KMS-11 (cell line): ENCODE results near the gene PLAAT3.

Experiments used
- H2AFZ ChIP-seq: fragments of 200-600 bp; sonication (generic); 2 replicates; pipeline ENCODE4 v1.6.1; 2016; ENCODE audit warnings: antibody characterized with exemption, mixed run types, low read depth
- H3K27ac ChIP-seq: fragments of 200-600 bp; sonication (generic); 2 replicates; pipeline ENCODE4 v1.6.1; 2016; ENCODE audit warnings: mild to moderate bottlenecking, mixed run types
- H3K27me3 ChIP-seq: fragments of 200-600 bp; sonication (generic); 2 replicates; pipeline ENCODE4 v1.6.1; 2017; ENCODE audit warnings: mild to moderate bottlenecking, low read depth, mixed run types, moderate library complexity; ENCODE audit not compliant: insufficient read depth
- H3K36me3 ChIP-seq: fragments of 200-600 bp; sonication (generic); 2 replicates; pipeline ENCODE4 v1.6.1; 2017; ENCODE audit warnings: mild to moderate bottlenecking, mixed run types; ENCODE audit not compliant: insufficient read depth
- H3K4me1 ChIP-seq: fragments of 200-600 bp; sonication (generic); 2 replicates; pipeline ENCODE4 v1.6.1; 2016; ENCODE audit warnings: mild to moderate bottlenecking, low read depth, mixed run types; ENCODE audit not compliant: poor library complexity, severe bottlenecking
- H3K4me2 ChIP-seq: fragments of 200-600 bp; sonication (generic); 2 replicates; pipeline ENCODE4 v1.7.0; 2016; ENCODE audit warnings: mild to moderate bottlenecking, mixed run types
- H3K4me3 ChIP-seq: fragments of 200-600 bp; sonication (generic); IDR thresholded peaks from 2 replicates; pipeline ENCODE4 v1.6.1; 2017; ENCODE audit warnings: low read depth, low read length, mixed read lengths; ENCODE audit not compliant: insufficient read depth
- H3K79me2 ChIP-seq: fragments of 200-600 bp; sonication (generic); 2 replicates; pipeline ENCODE4 v1.6.1; 2016; ENCODE audit warnings: low read depth, mixed run types; ENCODE audit not compliant: insufficient read depth
- H3K9ac ChIP-seq: fragments of 200-600 bp; sonication (generic); 2 replicates; pipeline ENCODE4 v1.6.1; 2016; ENCODE audit warnings: mild to moderate bottlenecking, mixed run types
- H4K20me1 ChIP-seq: fragments of 200-600 bp; sonication (generic); 2 replicates; pipeline ENCODE4 v1.6.1; 2016; ENCODE audit warnings: mild to moderate bottlenecking, mixed run types; ENCODE audit not compliant: insufficient read depth
- TF ChIP-seq, protein P1 (sequence below): fragments of 200-600 bp; sonication (generic); conservative IDR thresholded peaks from 2 replicates; pipeline ENCODE4 v1.6.1; 2017; ENCODE audit warnings: low read depth, mild to moderate bottlenecking, antibody characterized with exemption, low read length, moderate library complexity, mixed read lengths

The PLAAT3 gene

DNA sequence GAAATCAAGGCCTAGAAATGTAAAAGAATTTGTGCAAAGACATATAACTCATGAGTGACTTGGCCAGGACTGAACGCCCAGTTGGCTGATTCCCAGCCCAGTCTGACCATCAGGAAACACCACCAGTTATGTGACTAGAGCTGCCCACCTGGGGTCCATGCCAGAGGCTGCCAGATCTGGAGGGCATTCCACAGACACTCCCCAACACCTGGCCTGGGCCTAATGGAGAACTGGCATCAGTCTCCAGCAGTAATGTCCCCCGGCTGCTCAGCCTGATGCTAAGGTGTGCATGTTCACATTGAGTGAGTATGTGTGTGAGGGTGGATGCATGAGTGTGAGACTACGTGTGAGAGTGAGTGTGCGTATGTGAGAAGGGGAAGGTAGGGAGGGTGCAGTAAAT lies 15.7 kb downstream of the PLAAT3 start:
- peaks cover 6% of the 10 kb centered on the region for H3K4me1 ChIP-seq
- no peak overlapping the region for H2AFZ ChIP-seq
- H3K36me3 ChIP-seq = no peaks in the 10 kb centered on the region
- no peak overlapping the region for H3K4me3 ChIP-seq
- no peaks in the 10 kb centered on the region for H4K20me1 ChIP-seq
- no peak overlapping the region for H3K9ac ChIP-seq
- H3K79me2 ChIP-seq = no peaks in the 10 kb centered on the region
- H3K27me3 ChIP-seq = no peaks in the 10 kb centered on the region
- H3K27ac ChIP-seq = no peak overlapping the region
- no peak overlapping the region for H3K4me2 ChIP-seq
- TF ChIP-seq, protein P1, sequence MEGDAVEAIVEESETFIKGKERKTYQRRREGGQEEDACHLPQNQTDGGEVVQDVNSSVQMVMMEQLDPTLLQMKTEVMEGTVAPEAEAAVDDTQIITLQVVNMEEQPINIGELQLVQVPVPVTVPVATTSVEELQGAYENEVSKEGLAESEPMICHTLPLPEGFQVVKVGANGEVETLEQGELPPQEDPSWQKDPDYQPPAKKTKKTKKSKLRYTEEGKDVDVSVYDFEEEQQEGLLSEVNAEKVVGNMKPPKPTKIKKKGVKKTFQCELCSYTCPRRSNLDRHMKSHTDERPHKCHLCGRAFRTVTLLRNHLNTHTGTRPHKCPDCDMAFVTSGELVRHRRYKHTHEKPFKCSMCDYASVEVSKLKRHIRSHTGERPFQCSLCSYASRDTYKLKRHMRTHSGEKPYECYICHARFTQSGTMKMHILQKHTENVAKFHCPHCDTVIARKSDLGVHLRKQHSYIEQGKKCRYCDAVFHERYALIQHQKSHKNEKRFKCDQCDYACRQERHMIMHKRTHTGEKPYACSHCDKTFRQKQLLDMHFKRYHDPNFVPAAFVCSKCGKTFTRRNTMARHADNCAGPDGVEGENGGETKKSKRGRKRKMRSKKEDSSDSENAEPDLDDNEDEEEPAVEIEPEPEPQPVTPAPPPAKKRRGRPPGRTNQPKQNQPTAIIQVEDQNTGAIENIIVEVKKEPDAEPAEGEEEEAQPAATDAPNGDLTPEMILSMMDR = no peak

DNA sequence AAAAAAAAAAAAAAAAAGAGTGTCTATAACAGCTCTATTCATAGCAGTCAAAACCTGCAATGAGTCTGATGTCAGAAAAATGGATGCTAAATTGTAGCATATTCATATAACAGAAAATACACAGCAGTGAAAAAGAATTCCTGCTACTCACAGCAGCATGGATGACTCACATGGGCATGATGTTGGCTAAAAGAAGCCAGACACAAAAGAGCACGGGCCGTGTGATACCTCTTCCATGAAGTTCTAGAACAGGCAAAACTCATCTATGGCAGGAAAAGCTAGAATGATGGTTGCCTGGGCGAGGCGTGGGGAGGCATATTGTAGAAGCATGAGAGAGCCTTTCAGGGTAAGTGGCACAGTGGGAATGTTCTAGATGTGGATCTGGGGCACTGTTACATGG lies 18.9 kb downstream of the PLAAT3 start:
- H3K4me1 ChIP-seq = no peaks in the 10 kb centered on the region
- H3K27me3 ChIP-seq = no peaks in the 10 kb centered on the region
- no peak overlapping the region for H3K4me3 ChIP-seq
- H3K79me2 ChIP-seq = no peaks in the 10 kb centered on the region
- TF ChIP-seq, protein P1 = no peak
- no peaks in the 10 kb centered on the region for H4K20me1 ChIP-seq
- H2AFZ ChIP-seq = no peak overlapping the region
- no peak overlapping the region for H3K4me2 ChIP-seq
- H3K9ac ChIP-seq = no peak overlapping the region
- H3K27ac ChIP-seq = no peak overlapping the region
- no peaks in the 10 kb centered on the region for H3K36me3 ChIP-seq

DNA sequence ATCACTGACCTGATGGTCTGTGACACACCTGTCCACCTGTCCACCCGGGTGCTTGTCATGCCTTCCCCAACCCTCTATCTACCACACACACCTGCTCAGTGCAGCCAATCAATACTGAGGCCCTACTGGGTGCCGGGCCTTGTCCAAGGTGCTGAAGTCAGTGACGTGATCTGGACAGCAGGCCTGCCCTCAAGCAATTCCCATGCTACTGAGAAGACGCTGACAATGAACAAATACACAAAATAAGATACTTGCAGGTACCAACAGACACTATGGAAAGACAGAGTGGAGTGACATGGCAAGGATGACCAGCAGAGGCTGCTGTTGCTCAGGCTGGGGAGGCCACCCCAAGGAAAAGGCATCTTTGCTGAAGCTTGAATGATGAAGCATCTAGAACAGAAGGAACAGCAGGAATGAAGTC lies 21.2 kb downstream of the PLAAT3 start:
- Histone ChIP-seq H3K9ac (no peak overlapping the region), H4K20me1 (no peaks in the 10 kb centered on the region), H3K79me2 (no peaks in the 10 kb centered on the region), H3K4me1 (no peaks in the 10 kb centered on the region), H3K36me3 (no peaks in the 10 kb centered on the region), H3K27me3 (no peaks in the 10 kb centered on the region), H3K27ac (no peak overlapping the region), H2AFZ (no peak overlapping the region), H3K4me2 (no peak overlapping the region), H3K4me3 (no peak overlapping the region)
- TF ChIP-seq, protein P1 = peak; percentile 46

DNA sequence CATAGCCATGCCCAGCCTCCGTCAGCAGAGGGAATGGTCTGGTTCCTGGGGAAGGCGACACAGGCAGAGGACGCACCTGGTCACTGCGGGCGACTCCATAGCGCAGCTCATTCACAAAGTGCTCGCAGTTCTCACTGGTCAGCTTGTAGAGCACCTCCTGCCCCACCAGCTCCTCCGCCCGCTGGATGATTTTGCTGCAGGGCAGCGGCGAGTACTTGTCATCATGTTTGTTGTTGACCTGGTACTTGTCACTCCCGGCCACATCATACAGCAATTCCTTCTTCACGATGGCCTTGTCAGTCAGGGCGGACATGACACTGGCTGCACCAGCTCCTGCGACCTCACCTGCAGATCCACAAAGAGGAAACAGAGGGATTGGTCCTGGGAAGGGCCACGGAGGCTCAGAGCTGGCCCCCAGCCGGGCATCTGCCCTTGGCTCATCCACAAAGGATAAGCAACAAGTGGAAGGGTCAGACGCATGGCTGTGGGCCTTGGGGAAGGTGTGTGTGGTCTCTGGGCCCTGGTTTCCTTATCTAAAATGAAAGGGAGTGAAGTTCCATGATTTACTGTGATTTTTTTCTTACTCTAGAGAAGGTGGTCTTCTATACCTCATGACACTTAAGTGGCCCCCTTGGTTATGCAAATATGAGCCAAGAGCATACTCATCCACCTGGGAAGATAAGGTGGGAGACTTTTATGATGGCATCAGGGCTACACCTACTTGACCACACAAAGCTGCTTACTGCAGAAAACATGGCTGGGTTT lies 24.0 kb downstream of the PLAAT3 start:
- Histone ChIP-seq H3K27me3 (no peaks in the 10 kb centered on the region), H3K4me3 (no peak overlapping the region), H2AFZ (no peak overlapping the region), H3K4me1 (no peaks in the 10 kb centered on the region), H3K9ac (no peak overlapping the region), H3K36me3 (no peaks in the 10 kb centered on the region), H3K79me2 (no peaks in the 10 kb centered on the region), H3K4me2 (no peak overlapping the region), H3K27ac (no peak overlapping the region), H4K20me1 (no peaks in the 10 kb centered on the region)
- TF ChIP-seq, protein P1 = no peak
